IPS DF 6.9 (cell line): ENCODE results near the gene TEX19.

ENCODE experiments used
- DNase-seq: peaks from one replicate; pipeline ENCODE4 v3.0.0-alpha.2; 2013; ENCODE audit warnings: low read depth, low spot score
- H3K27ac ChIP-seq: one replicate; pipeline ENCODE4 v1.5.1; 2013; ENCODE audit warnings: low read length, control low read depth
- H3K27me3 ChIP-seq: 2 replicates; pipeline ENCODE4 v1.6.1; 2013; ENCODE audit warnings: mild to moderate bottlenecking, low read length; ENCODE audit not compliant: control insufficient read depth, insufficient read depth
- H3K36me3 ChIP-seq: 2 replicates; pipeline ENCODE4 v1.6.1; 2013; ENCODE audit warnings: low read length; ENCODE audit not compliant: control insufficient read depth, insufficient read depth
- H3K4me1 ChIP-seq: 2 replicates; pipeline ENCODE4 v1.6.1; 2013; ENCODE audit warnings: low read length; ENCODE audit not compliant: control insufficient read depth, insufficient read depth
- H3K4me3 ChIP-seq: 2 replicates; pipeline ENCODE4 v1.5.1; 2013; ENCODE audit warnings: mild to moderate bottlenecking, low read length
- H3K9me3 ChIP-seq: 2 replicates; pipeline ENCODE4 v1.6.1; 2013; ENCODE audit warnings: low read length, inconsistent platforms; ENCODE audit not compliant: control insufficient read depth, insufficient read depth
- WGBS: extraction: QIAGEN DNeasy Blood & Tissue Kit; methylation state at CpG from one replicate; pipeline ENCODE4 v1.1.7; 2013; ENCODE audit warnings: mixed read lengths, missing lambda C conversion rate; ENCODE audit not compliant: insufficient read length, insufficient coverage; 5-methylcytosine and 5-hydroxymethylcytosine counted together

TEX19 gene

GRCh38 chr17:82322526-82323453, 36.3 kb upstream of the TEX19 start:
- WGBS = no CpG with 5 or more reads among the region's 28 CpGs

GRCh38 chr17:82323514-82324234, 35.4 kb upstream of the TEX19 start:
- Histone ChIP-seq H3K9me3 (no peaks in the 10 kb centered on the region), H3K27ac (no peak overlapping the region), H3K36me3 (no peaks in the 10 kb centered on the region), H3K4me3 (no peak overlapping the region), H3K27me3 (no peaks in the 10 kb centered on the region), H3K4me1 (peaks cover 4% of the 10 kb centered on the region)
- no peak for DNase-seq
- WGBS = no CpG with 5 or more reads among the region's 21 CpGs

More at GRCh38 chr17:82322526-82323453, 36.3 kb upstream of the TEX19 start:
- no peaks in the 10 kb centered on the region for H3K9me3 ChIP-seq
- no peaks in the 10 kb centered on the region for H3K27me3 ChIP-seq
- no peaks in the 10 kb centered on the region for H3K36me3 ChIP-seq
- no peak overlapping the region for H3K4me3 ChIP-seq
- H3K4me1 ChIP-seq = peaks cover 2% of the 10 kb centered on the region
- DNase-seq = no peak
- no peak overlapping the region for H3K27ac ChIP-seq

GRCh38 chr17:82324566-82325285, 34.3 kb upstream of the TEX19 start:
- H3K36me3 ChIP-seq = no peaks in the 10 kb centered on the region
- no peak overlapping the region for H3K4me3 ChIP-seq
- H3K4me1 ChIP-seq = peaks cover 4% of the 10 kb centered on the region
- no peaks in the 10 kb centered on the region for H3K27me3 ChIP-seq
- no CpG with 5 or more reads among the region's 25 CpGs for WGBS
- H3K27ac ChIP-seq = no peak overlapping the region
- no peak for DNase-seq
- H3K9me3 ChIP-seq = no peaks in the 10 kb centered on the region

GRCh38 chr17:82325286-82326180, 33.5 kb upstream of the TEX19 start:
- H3K27ac ChIP-seq = no peak overlapping the region
- peaks cover 4% of the 10 kb centered on the region for H3K4me1 ChIP-seq

GRCh38 chr17:82327289-82327688, 31.8 kb upstream of the TEX19 start:
- WGBS = no CpG with 5 or more reads among the region's 15 CpGs

More at GRCh38 chr17:82325286-82326180, 33.5 kb upstream of the TEX19 start:
- no peak for DNase-seq
- H3K36me3 ChIP-seq = no peaks in the 10 kb centered on the region
- no peaks in the 10 kb centered on the region for H3K9me3 ChIP-seq
- no peak overlapping the region for H3K4me3 ChIP-seq
- no peaks in the 10 kb centered on the region for H3K27me3 ChIP-seq
- WGBS = no CpG with 5 or more reads among the region's 30 CpGs

GRCh38 chr17:82327757-82328140, 31.3 kb upstream of the TEX19 start:
- no peaks in the 10 kb centered on the region for H3K36me3 ChIP-seq
- H3K4me3 ChIP-seq = no peak overlapping the region
- DNase-seq = no peak
- H3K4me1 ChIP-seq = peaks cover 4% of the 10 kb centered on the region
- no peaks in the 10 kb centered on the region for H3K9me3 ChIP-seq
- WGBS = no CpG with 5 or more reads among the region's 16 CpGs
- H3K27me3 ChIP-seq = peaks cover 6% of the 10 kb centered on the region
- H3K27ac ChIP-seq = no peak overlapping the region

More at GRCh38 chr17:82327289-82327688, 31.8 kb upstream of the TEX19 start:
- Histone ChIP-seq H3K36me3 (no peaks in the 10 kb centered on the region), H3K9me3 (no peaks in the 10 kb centered on the region), H3K27ac (no peak overlapping the region), H3K4me3 (no peak overlapping the region), H3K4me1 (peaks cover 4% of the 10 kb centered on the region), H3K27me3 (peaks cover 2% of the 10 kb centered on the region; the same call in 1 of the 2 replicates)
- no peak for DNase-seq

GRCh38 chr17:82328141-82328993, 30.7 kb upstream of the TEX19 start:
- Histone ChIP-seq H3K4me3 (no peak overlapping the region), H3K9me3 (no peaks in the 10 kb centered on the region), H3K27me3 (peaks cover 10% of the 10 kb centered on the region), H3K36me3 (no peaks in the 10 kb centered on the region), H3K4me1 (peaks cover 8% of the 10 kb centered on the region), H3K27ac (no peak overlapping the region)
- WGBS = no CpG with 5 or more reads among the region's 28 CpGs
- DNase-seq = no peak

- H3K27ac ChIP-seq = no peak overlapping the region
- peaks cover 14% of the 10 kb centered on the region for H3K27me3 ChIP-seq
- H3K36me3 ChIP-seq = no peaks in the 10 kb centered on the region
- WGBS = no CpG with 5 or more reads among the region's 15 CpGs
- no peak for DNase-seq
- no peaks in the 10 kb centered on the region for H3K9me3 ChIP-seq
- no peak overlapping the region; the same call in 1 of the 2 replicates for H3K4me3 ChIP-seq
- H3K4me1 ChIP-seq = peaks cover 9% of the 10 kb centered on the region
Observed at GRCh38 chr17:82328994-82329507, 30.0 kb upstream of the TEX19 start.
